HG03095 (cell line): Measurements from ENCODE around the gene CHST9.

Experiments used
- ATAC-seq: cut with Tn5 transposase; IDR thresholded peaks from one replicate; pipeline ENCODE4 v1.9.1; 2021; ENCODE audit warnings: moderate library complexity; ENCODE audit not compliant: unreplicated experiment

The CHST9 gene

GRCh38 chr18:26869640-26870039 is 315.5 kb downstream of the CHST9 start:
- ATAC-seq: no peak

- ATAC-seq: no peak
Observed at GRCh38 chr18:26868968-26869586, 316.0 kb downstream of the CHST9 start.

- ATAC-seq: no peak
Observed at GRCh38 chr18:26867471-26867870, 317.6 kb downstream of the CHST9 start.

GRCh38 chr18:26865557-26865956 is 319.6 kb downstream of the CHST9 start, which contains the start of gene AQP4:
AQP4 (minus strand) TSS chr18:26865707; CDS start chr18:26865689, 18 bp downstream.
- no peak for ATAC-seq

- no peak for ATAC-seq
Observed at GRCh38 chr18:26864658-26865057, 320.4 kb downstream of the CHST9 start.

- ATAC-seq: no peak
Observed at GRCh38 chr18:26863921-26864497, 321.1 kb downstream of the CHST9 start.

GRCh38 chr18:26863122-26863879 is 321.8 kb downstream of the CHST9 start:
- ATAC-seq: no peak

- no peak for ATAC-seq
Observed at GRCh38 chr18:26862084-26862483, 323.0 kb downstream of the CHST9 start.
